HepG2 (cell line): ENCODE data around the gene TXNRD3. TPM values are rescaled to one million over a fixed set of nuclear protein-coding genes. Genes with fewer than 3 reads are reported as not detected.
A peak's percentile ranks its signal among the peaks of the same experiment; 100 is the strongest.

Source experiments
- ATAD3A ChIP-seq: sonication (generic); formaldehyde crosslinking; IDR thresholded peaks from 2 replicates; pipeline ENCODE4 v1.4.0; 2020; ENCODE audit warnings: missing genetic modification reagents
- CCDC6 ChIP-seq: sonication (generic); formaldehyde crosslinking; IDR thresholded peaks from 2 replicates; pipeline ENCODE4 v1.8.1; 2022; ENCODE audit warnings: mild to moderate bottlenecking, missing genetic modification reagents, moderate library complexity
- DR1 ChIP-seq: sonication (generic); formaldehyde crosslinking; IDR thresholded peaks from 2 replicates; pipeline ENCODE4 v1.8.0; 2021; ENCODE audit warnings: mild to moderate bottlenecking, missing genetic modification reagents, inconsistent platforms
- FOXO4 ChIP-seq: sonication (generic); formaldehyde crosslinking; conservative IDR thresholded peaks from 2 replicates; pipeline ENCODE4 v1.8.1; 2023; ENCODE audit warnings: missing genetic modification reagents
- GRHL1 ChIP-seq: sonication (generic); formaldehyde crosslinking; conservative IDR thresholded peaks from 2 replicates; pipeline ENCODE4 v1.8.0; 2022; ENCODE audit warnings: missing genetic modification reagents
- ISL2 ChIP-seq: sonication (generic); formaldehyde crosslinking; IDR thresholded peaks from 2 replicates; pipeline ENCODE4 v1.5.0; 2020; ENCODE audit warnings: missing genetic modification reagents
- JARID2 ChIP-seq: sonication (generic); formaldehyde crosslinking; IDR thresholded peaks from 2 replicates; pipeline ENCODE4 v1.8.1; 2023; ENCODE audit warnings: missing genetic modification reagents, inconsistent platforms; ENCODE audit not compliant: insufficient replicate concordance
- PLRG1 ChIP-seq: fragments of 450-650 bp; conservative IDR thresholded peaks from 2 replicates; pipeline ENCODE4 v1.6.1; 2016
- PREB ChIP-seq: sonication (generic); formaldehyde crosslinking; IDR thresholded peaks from 2 replicates; pipeline ENCODE4 v1.4.0; 2020; ENCODE audit warnings: missing genetic modification reagents
- SOX6 ChIP-seq, 2 experiments: fragments of 450-650 bp in 1 of 2; sonication (generic) in 1 of 2; formaldehyde crosslinking in 1 of 2; IDR thresholded peaks; 2 replicates each; pipeline versions ENCODE4 v1.4.0 to v1.6.1; 2017 to 2020; ENCODE audit warnings: antibody characterized with exemption in 1 of 2, mild to moderate bottlenecking in 1 of 2, missing genetic modification reagents in 1 of 2
- SRSF1 ChIP-seq: fragments of 200-400 bp; formaldehyde crosslinking; optimal IDR thresholded peaks from 2 replicates; pipeline ENCODE3; 2017; ENCODE audit warnings: mild to moderate bottlenecking, low read depth, low read length, moderate library complexity
- ZFAT ChIP-seq: sonication (generic); formaldehyde crosslinking; conservative IDR thresholded peaks from 2 replicates; pipeline ENCODE4 v1.8.1; 2023; ENCODE audit warnings: missing genetic modification reagents, inconsistent platforms
- ZIK1 ChIP-seq: sonication (generic); formaldehyde crosslinking; IDR thresholded peaks from 2 replicates; pipeline ENCODE4 v1.5.0; 2020; ENCODE audit warnings: mild to moderate bottlenecking, low read depth, missing genetic modification reagents, borderline replicate concordance
- ZMAT3 ChIP-seq: sonication (generic); formaldehyde crosslinking; conservative IDR thresholded peaks from 2 replicates; pipeline ENCODE4 v1.7.0; 2021; ENCODE audit warnings: missing genetic modification reagents
- ZNF180 ChIP-seq: sonication (generic); formaldehyde crosslinking; IDR thresholded peaks from 2 replicates; pipeline ENCODE4 v1.4.0; 2020; ENCODE audit warnings: low read depth, missing genetic modification reagents, borderline replicate concordance
- ZNF446 ChIP-seq: sonication (generic); formaldehyde crosslinking; IDR thresholded peaks from 2 replicates; pipeline ENCODE4 v1.5.0; 2020; ENCODE audit warnings: mild to moderate bottlenecking, missing genetic modification reagents
- ZNF574 ChIP-seq: sonication (generic); formaldehyde crosslinking; IDR thresholded peaks from 2 replicates; pipeline ENCODE4 v1.4.0; 2020; ENCODE audit warnings: missing genetic modification reagents
- ZNF709 ChIP-seq: sonication (generic); formaldehyde crosslinking; IDR thresholded peaks from 2 replicates; pipeline ENCODE4 v1.5.0; 2020; ENCODE audit warnings: mild to moderate bottlenecking, missing genetic modification reagents
- ZNF770 ChIP-seq: sonication (generic); formaldehyde crosslinking; IDR thresholded peaks from 2 replicates; pipeline ENCODE4 v1.5.0; 2020; ENCODE audit warnings: mild to moderate bottlenecking, missing genetic modification reagents
- polyA plus RNA-seq, 8 experiments: library from polyadenylated mRNA; depleted of rRNA in 3 of 8; stranded (reverse) in 7 of 8; unstranded in 1 of 8; fragments of >200 nt; fragmentation: Illumina TruSeq in 4 of 8; extraction: Trizol in 4 of 8; gene quantifications; 2 replicates each; pipeline versions ENCODE4 v1.2.1 to v1.2.3, GENCODE V29; 2011 to 2016; ENCODE audit warnings: low read depth in 4 of 8, missing spikeins in 1 of 8, mixed read lengths in 1 of 8; ENCODE audit not compliant: insufficient read depth in 1 of 8
- total RNA-seq, 5 experiments: library from RNA; depleted of rRNA; stranded (reverse); fragments of >200 nt; fragmentation: Illumina TruSeq; extraction: Trizol; gene quantifications; 2 replicates each; pipeline ENCODE4 v1.2.3, GENCODE V29; 2016; ENCODE audit warnings: low read depth in 1 of 5

TXNRD3 gene
- total and polyA plus RNA-seq, 2 of the 13 experiments (the other 11 are each of a cell fraction or from before 2014, with no cell fraction given): 4.8 to 20.7 TPM

GRCh38 chr3:126703512-126704493 lies 48.9 kb upstream of the TXNRD3 start, which contains the start of gene CHCHD6 (continued):
- TF ChIP-seq ZIK1 (no peak), SOX6 (IDR thresholded peaks at IDR 0.05) (no peak), SOX6 (CRISPR knock-in tag; IDR thresholded peaks at IDR 0.05) (no peak), FOXO4 (CRISPR knock-in tag) (no peak), ZMAT3 (CRISPR knock-in tag) (peak; percentile 72; the same call in 1 of the 2 replicates), JARID2 (CRISPR knock-in tag) (no peak), ZFAT (CRISPR knock-in tag) (no peak), ZNF770 (CRISPR knock-in tag) (peak; percentile 80), PREB (no peak), ATAD3A (no peak), ZNF180 (CRISPR knock-in tag) (no peak), DR1 (CRISPR knock-in tag) (no peak), ZNF709 (CRISPR knock-in tag) (no peak; the same call in 1 of the 2 replicates), SRSF1 (no peak), CCDC6 (CRISPR knock-in tag) (no peak), ZNF446 (CRISPR knock-in tag) (no peak), ZNF574 (CRISPR knock-in tag) (peak; percentile 67; the same call in 1 of the 2 replicates), PLRG1 (no peak), ISL2 (CRISPR knock-in tag) (no peak), GRHL1 (CRISPR knock-in tag) (no peak)
